HG02840 (cell line): ENCODE data around the gene ALDH18A1.

Experiments
- ATAC-seq: cut with Tn5 transposase; IDR thresholded peaks from one replicate; pipeline ENCODE4 v1.9.1; 2021; ENCODE audit warnings: mild to moderate bottlenecking, moderate library complexity, moderate number of reproducible peaks; ENCODE audit not compliant: unreplicated experiment, low FRiP score

Gene ALDH18A1

DNA sequence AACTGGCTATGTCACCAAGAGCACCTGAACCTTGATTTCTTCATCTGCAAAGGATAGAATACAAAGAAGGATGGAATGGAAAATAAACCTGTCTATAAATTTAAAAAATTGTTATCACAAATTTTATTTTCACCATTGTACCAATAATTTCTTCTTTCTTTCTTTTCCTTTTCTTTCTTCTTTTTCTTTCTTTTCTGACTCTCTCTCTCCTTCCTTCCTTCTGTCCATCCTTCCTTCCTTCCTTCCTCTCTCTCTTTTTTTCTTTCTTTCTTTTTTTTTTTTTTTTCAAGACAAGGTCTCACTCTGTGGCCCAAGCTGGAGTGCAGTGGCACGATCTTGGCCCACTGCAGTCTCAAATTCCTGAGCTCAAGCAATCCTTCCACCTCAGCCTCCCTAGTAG, 58.7 kb downstream of the ALDH18A1 start:
- no peak for ATAC-seq

DNA sequence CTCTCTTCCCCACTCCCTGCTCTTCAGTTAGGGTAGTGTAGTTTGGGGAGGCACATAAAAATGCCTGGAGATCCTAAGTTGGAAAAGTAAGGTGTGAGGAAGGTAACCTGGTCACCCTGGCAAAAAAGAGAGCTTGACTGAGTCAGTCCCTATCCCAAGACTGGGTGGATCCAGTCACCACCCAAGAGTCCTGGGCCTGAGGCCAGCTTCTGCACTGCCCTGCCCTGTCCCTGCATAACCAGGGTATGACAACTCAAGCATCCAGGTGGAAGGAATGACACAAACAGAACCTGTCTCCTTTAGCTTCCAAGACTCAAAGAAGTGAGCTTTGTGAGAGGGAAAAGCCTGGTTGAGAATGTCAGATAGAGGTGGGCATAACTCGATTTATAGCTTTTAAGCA, 68.5 kb downstream of the ALDH18A1 start:
- ATAC-seq = no peak

DNA sequence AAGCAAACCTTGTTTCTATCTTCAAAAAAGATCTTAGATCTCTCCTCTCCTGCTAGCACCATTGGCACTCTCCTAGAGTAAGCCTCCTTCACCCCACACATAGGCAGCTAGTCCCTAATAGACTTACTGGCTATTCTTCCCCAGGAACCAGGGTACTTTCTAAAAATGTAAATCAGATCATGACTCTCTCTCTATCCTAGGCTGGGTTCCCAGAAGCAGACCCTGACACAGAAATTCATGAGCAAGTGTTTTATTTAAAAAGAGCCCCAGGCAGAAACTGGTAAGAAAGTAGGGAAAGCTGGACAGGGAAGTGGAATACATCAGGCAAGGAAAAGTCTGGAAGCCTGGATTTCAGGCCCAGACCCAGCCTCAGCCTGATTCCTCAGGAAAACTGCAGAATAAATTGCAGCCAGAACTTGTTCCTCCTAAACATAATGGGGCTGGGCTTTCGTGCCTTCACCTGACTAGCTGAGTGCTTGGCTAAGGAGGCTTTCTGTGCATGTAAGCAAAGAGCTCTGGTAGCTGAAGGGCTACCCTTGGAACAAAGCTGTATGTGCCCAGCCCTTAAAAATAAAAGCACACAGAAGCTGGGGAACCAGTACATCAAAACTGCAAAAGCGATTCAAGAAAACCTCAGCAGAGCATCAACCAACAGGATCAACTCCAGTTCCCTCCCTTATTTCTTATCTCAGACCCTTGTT, 76.5 kb downstream of the ALDH18A1 start:
- ATAC-seq = no peak

DNA sequence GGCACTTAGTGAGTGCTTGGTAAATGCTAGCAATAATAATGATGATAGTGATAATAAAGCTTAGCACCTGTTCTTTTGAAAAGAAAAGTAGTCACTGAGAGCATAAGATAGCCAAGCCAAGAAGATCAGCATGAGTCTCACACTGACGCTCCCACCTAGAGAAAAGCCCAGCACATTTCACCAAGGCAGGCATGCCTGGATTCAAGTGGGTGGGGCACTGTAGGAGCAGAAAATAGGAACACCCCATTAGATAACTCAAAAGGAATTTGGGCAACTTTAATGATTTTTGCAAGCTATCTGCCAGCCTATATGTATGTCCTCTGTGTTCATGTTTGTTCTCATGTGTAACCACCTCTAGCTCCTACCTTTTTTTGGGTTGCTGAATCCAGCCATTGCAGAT, 77.2 kb downstream of the ALDH18A1 start:
- no peak for ATAC-seq

DNA sequence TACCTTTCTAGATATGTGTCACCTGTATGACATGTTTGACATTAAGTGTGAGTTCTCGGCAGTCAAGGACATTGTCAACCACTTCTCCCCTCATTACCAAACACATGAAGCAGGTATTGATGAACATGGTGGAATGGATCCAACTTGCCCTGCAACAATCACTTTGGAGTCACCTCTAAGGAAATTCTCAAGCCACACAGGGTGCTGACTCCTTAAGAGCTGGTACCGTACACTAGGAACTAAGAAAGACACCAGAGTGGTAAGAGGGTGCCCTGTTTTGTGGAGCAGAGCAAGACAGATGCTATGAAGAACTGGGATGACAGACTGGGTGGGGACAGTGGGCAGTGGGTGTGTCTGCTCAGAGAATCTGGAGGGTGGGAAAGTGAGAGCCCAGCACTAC, 77.9 kb downstream of the ALDH18A1 start:
- no peak for ATAC-seq

DNA sequence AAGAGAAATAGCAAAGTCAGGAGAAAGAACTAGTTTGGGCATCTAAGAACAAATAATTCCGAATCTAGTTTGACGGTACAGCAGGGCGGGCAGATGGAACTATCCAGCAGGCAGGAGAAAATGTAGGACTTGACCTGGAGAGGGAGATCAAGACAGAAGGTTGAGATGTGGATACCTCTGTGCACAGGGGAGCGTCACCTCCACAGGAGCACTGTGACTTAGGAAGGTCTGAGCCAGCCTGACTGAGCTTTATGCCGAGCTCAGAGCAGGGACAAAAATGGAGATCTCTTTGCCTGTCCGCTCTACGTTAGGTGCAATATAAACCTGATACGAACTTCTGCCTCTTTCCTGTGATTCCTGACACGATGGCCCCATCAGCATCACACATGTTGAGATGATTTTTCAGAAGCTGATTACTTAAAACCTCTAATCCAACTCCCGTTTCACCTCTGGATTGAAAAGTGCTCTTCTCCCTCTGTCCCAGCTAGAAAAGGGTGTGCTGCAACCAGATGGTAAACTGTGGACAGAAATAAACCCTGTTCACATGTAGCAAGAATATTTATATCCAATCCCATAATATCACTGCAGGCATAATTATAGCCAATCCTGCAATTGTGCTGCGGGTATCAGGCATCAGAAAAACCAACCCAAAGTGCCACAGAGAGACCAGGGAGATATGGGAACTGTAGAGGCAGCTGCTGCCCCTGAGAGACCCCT, 81.7 kb downstream of the ALDH18A1 start:
- no peak for ATAC-seq

DNA sequence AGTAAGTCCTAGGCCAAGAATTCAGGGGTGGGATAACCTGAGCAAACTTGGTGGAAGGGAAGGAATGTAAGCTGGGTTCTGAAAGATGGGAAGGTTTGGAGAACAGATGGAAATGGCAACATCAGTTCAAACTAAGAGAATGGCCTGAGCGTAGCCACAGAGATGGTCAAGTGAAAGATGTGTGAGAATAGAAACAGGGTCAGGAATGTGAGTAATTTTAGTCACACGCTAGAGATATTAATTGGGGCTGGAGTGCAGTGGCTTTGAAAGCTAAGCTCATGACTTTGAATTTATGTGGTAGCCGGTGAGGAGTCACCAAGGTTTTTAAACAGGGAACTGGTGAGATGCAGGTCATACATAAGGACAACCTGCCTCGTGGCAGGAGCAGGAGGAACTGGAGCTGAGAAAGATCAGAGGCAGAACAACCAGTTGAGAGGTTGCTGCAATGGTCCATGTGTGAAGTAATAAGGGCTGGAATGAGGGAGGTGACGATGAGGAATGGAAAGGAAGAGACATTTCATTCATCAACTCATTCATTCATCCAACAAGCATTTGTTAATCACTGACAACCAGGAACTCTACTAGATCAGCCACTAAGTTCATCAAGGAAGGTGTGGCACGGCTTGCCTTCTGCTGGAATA, 82.4 kb downstream of the ALDH18A1 start:
- no peak for ATAC-seq

DNA sequence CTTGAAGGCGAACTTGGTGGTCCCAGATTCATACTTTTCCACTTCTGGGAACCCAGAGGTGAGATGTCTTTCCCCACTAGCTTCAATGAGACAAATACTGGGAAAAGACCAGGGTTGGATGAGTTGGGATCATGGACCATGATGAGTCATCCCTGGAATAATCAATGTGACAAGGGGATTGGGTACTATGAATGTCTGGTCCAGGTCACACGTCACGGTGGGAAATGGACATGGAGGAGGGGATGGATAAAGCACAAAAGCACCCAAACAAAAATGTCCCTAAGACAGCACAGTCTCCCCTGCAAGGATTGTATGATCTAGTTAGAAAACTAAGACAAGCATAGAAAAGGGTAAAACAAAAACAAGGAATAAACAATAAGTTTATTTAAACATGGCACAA, 83.0 kb downstream of the ALDH18A1 start:
- ATAC-seq = no peak

DNA sequence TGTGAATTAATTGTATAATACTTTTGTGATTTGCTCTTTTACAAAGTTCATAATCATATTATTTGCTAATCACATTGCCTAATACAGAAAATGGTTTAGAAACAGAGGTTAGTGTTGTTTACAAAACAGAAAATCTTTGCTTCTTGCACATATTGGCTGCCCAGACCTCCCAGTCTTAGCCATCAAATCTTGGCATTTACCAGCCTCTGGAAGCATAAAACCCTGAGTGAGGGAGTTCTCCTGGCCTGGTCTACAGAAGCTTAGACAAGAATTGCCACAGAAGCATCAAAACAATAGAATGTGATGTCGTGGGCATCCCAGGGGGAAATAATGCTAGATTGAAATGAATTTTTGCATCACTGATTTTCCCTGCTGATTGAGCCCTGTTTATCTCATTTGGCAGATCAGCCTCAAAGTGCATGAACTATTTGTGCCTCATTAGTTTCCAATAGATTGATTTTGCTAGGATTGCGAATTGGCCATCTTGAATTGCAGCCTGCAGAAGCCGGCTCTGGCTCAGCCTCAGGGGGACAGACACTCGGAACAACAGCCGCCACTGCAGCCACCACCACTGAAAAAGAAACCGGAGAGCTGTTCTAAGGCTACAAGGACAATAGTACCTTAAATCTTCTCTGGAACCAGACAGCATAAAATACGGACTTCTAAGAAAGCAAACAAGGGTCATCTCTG, 84.2 kb downstream of the ALDH18A1 start:
- ATAC-seq = no peak

DNA sequence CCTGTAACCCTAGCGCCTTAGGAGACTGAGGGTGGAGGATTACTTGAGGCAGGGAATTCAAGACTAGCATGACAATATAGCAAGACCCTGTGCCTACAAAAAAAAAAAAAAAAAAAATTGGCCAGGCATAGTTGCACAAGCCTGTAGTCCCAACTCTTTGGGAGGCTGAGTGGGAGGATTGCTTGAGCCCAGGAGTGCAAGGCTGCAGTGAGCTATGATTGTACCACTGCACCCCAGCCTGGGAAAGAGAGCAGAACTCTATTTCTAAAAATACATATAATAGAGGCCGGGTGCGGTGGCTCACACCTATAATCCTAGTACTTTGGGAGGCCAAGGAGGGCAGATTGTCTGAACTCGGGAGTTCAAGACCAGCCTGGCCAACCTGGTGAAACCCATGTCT, 85.1 kb downstream of the ALDH18A1 start:
- no peak for ATAC-seq

DNA sequence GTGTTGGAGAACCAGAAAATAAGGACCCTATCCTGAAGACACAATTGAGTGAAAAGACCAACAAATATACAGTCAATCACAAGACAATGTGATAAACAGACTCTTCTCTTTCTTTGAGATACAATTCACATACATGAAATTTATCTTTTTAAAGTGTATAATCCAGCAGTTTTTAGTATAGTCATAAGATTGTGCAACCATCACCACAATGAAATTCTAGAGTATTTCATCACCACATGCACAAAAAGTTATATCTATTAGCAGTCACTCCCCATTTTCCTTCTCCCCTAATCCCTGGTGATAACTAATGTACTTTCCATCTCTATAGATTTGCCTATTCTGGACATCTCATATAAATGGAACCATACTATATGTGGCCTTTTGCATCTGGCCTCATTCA, 87.1 kb downstream of the ALDH18A1 start:
- no peak for ATAC-seq

DNA sequence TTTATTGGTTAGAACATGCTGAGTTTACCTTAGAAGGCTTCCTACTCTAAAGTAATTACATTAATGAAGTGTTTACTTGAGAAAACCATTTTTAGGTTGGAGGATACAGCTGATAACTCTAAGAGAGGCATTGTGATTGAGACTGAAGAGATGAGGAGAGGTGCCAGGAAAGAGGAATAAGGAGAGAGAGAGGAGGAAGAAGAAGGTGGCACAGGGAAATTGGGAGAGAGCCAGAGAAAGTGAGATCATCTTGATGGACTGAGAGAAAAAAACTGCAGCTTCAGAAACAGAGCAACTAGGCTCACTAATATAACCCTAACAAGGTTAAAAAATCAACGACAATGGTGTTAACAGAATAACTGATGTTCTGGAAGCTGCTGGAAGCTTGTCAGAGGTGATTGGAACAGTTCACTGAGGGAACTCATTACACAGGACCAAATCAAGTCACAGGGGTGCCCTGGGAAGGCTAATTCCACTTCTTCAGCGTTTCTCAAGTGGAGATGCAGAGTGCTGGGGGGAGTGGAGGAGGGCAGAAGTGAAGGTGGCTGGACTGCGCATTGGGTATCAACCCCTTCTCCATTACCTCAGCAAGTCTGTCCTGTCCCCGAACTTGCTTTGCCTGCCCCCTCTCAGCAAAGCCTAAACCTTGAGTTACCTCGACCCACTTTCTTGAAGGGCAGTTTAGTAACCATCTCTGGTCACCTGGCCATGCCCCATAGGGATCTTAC, 88.4 kb downstream of the ALDH18A1 start:
- ATAC-seq = no peak

DNA sequence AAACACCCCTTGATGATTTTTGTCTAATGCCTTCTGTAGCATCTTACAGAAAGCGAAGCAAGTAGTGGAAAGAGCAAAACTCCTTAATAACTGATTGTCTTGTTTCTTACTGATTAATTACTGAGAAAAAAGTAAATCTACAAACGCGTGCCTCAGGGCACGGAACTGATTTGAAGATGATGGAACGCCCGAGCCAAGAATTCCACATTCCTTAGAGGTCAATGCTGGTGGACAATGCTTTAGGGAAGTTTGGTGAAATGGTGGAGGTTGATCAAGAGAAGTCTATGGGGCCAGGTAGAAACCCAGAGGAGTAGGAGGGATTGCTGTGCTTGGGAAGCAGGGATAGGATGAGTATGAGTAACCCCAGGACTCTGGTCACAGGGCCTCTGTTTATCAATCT, 90.4 kb downstream of the ALDH18A1 start:
- ATAC-seq = no peak

DNA sequence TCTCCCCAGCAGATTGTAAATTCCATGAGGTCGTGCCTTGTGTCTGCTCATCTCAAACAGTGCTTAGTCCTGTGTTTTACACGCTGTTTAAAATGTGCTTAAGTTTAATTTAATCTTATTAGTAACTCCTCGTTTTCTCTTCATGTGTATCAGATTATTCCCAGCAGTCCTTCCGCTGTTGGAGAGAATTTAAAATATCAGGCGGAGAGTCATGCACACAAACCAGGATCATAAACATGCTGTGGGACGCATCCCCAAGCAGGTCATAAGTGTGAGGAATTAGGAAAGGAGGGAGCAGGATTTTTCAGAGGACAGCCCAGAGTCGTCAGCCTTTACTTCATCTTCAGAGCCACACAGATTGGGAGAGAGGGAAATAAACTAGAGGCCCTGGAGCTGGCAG, 91.2 kb downstream of the ALDH18A1 start:
- ATAC-seq = no peak

DNA sequence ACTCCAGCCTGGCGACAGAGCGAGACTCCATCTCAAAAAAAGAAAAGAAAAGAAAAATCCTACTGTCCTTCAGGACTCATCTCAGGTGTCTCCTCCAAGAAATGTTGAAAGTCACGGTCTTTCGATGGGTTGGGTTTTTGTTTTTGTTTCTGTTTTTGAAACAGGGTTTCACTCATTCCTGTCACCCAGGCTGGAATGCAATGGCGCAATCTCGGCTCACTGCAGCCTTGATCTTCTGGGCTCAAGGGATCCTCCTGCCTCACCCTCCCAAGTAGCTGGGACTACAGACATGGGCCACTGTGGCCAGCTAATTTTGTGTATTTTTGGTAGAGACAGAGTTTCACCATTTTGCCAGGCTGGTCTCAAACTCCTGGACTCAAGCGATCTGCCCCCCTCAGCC, 92.2 kb downstream of the ALDH18A1 start:
- ATAC-seq = no peak

DNA sequence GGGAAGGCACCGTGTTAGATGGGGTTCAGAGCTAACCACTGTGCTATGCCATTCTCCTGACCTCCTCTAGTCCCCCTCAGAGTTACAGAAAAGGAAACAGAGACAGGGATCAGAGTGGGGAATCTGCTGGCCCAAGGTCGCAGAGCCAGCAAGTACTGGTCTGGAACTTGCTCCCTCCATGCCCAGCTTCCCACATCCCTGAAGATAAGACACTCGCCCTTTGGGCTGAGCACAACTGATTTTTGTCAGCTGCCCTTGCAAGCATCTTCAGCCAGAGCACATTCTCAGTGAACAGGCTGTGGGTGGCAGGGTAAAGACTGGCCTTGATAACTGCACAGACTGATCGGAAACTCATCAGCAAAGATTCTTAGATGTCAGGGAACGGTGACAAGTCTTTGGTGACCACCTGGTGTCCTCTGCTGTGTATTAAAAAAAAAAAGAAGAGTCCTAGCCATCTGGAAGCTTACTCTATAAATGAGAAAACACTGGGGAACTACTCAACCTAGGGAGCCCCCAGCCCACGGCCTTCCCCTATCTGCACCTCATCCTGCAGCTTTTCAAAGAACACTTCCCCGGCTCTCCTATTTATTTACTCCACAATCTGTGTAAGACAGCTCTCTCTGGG, 94.1 kb downstream of the ALDH18A1 start:
- ATAC-seq = no peak

DNA sequence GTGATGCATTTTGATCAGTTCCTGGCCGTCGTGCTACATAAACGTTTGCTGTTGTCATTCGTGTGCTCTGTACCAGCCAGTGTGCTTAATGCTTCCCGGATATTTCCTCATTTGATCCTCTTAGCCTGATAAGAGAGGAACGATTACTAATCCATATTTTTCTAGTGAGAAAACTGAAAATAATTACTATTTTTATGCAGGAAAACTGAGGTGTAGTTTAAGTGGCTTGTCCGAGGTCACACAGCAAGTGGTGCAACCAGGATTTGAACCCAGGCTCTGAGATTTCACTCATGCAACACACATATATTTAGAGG, 94.7 kb downstream of the ALDH18A1 start:
- ATAC-seq = no peak

DNA sequence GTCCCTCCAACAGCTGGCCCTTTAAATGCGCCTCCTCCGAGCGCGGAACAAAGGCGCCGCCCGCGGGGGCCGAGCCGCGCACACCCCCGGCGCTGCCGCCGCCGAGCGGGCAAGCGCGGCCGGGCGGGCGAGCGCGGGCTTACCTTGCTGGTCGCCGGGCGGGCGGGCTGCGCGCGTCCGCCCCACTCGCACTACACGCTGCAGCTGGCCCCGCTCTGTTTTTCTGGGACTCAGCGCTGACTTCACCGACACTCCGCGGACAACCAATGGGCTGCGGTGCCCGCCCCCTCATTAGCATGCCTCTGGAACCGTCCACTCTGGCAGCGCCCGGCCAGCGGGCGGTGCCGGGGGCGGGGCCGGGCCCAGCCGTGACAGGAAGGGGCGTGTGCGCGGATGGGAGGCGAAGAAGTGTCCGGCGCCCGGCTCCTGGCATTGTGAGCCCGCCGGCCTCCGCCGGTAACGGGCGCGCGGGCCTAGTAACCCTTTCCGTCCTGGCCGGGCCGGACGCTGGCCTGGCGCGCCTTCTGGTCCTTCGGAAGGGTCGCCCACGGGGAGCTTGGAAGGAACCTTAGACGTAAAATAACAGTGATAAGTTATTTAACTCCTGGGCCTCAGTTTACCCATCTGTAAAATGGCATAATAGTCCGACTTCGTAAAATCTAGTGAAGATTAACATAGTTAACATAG, 95.2 kb downstream of the ALDH18A1 start, which contains the start of gene SORBS1:
TSS of gene SORBS1 (minus strand) at position 195 of the 687 bp plus-strand sequence. CDS start 120,236 bp downstream, outside the sequence.
- peak; percentile 99 for ATAC-seq
